Adrenal gland (tissue), 12 donors: ENCODE results near the gene CMTM1. TPM values are rescaled to one million over a fixed set of nuclear protein-coding genes. Genes with fewer than 3 reads are reported as not detected.
A peak's percentile ranks its signal among the peaks of the same experiment; 100 is the strongest.

Experiments
- DNase-seq, 7 donors: peaks; one replicate each; pipeline ENCODE4 v3.0.0-alpha.2; 2019 to 2020
- H3K27ac ChIP-seq, 5 donors: fragments of 200-600 bp; sonication (generic) in 4 of 5; 1 replicate in 3 of 5; 2 replicates in 2 of 5; pipeline versions ENCODE4 v1.5.1 to v1.8.0; 2016 to 2020; ENCODE audit warnings: mild to moderate bottlenecking in 1 of 5
- H3K27me3 ChIP-seq: fragments of 200-600 bp; 2 replicates; pipeline ENCODE4 v1.8.0; 2021
- H3K36me3 ChIP-seq, 2 donors: fragments of 200-600 bp; replicated peaks in 1 of 2; 1 replicate in 1 of 2; 2 replicates in 1 of 2; pipeline versions ENCODE4 v1.5.1 to v1.8.0; 2018 to 2022
- H3K4me1 ChIP-seq, 2 donors: fragments of 200-600 bp; replicated peaks in 1 of 2; 1 replicate in 1 of 2; 2 replicates in 1 of 2; pipeline versions ENCODE4 v1.5.1 to v1.8.0; 2018 to 2021
- H3K4me3 ChIP-seq, 4 donors: fragments of 200-600 bp; sonication (generic) in 3 of 4; one replicate each; pipeline ENCODE4 v1.5.1; 2016 to 2018
- H3K9me3 ChIP-seq, 3 donors: fragments of 200-600 bp; sonication (generic) in 1 of 3; replicated peaks in 1 of 3; 1 replicate in 2 of 3; 2 replicates in 1 of 3; pipeline versions ENCODE4 v1.5.1 to v1.8.0; 2016 to 2021
- POLR2A ChIP-seq, 2 donors: fragments of 450-650 bp; IDR thresholded peaks; one replicate each; pipeline ENCODE4 v1.6.1; 2017; ENCODE audit warnings: antibody characterized with exemption in 2 of 2, mild to moderate bottlenecking in 2 of 2, moderate library complexity in 1 of 2
- WGBS, 4 donors: extraction: QIAGEN DNeasy Blood & Tissue Kit in 2 of 4; methylation state at CpG; one replicate each; pipeline versions ENCODE4 v1.1.5 to v1.1.7; 2013 to 2017; 5-methylcytosine and 5-hydroxymethylcytosine counted together
- intact Hi-C, 2 donors: fragments of 100-400 bp; cut with DNase I; formaldehyde crosslinking; loops; one replicate each; pipeline versions ENCODE4 v1.14.1 to v1.15.0; 2022 to 2023
- polyA plus RNA-seq, 3 donors: library from polyadenylated mRNA; stranded (reverse); fragments of 200-250 nt in 2 of 3; fragments of 350-450 nt in 1 of 3; fragmentation: Illumina TruSeq in 1 of 3; extraction: RNeasy Lipid Tissue Mini Kit (QIAGEN cat#74804) in 1 of 3; gene quantifications; one replicate each; pipeline ENCODE4 v1.2.3, GENCODE V29; 2013 to 2014
- total RNA-seq, 9 donors: library from RNA; depleted of rRNA in 4 of 9; stranded (reverse); fragments of >200 nt in 4 of 9; fragments of 120-200 nt in 1 of 9; fragmentation: NEBNext Ultra II Directional in 1 of 9; extraction: Animal tissue kit (Norgen Biotek cat#: 25700) in 1 of 9; gene quantifications; one replicate each; pipeline versions ENCODE4 v1.1.0 to v1.2.4, GENCODE V29; 2013 to 2023
- TF ChIP-seq, protein P1 (sequence below), 6 experiments: fragments of 450-650 bp in 4 of 6; fragments of 200-600 bp in 2 of 6; sonication (generic) in 1 of 6; IDR thresholded peaks; 1 replicate in 5 of 6; 2 replicates in 1 of 6; pipeline versions ENCODE4 v1.5.1 to v1.8.0; 2016 to 2021; ENCODE audit warnings: antibody characterized with exemption in 6 of 6, mild to moderate bottlenecking in 2 of 6, moderate library complexity in 1 of 6
- donor health status: healthy with polysubstance abuse.
- donor health status: Bipolar disorder and iron deficiency.
- donor health status: DM: yes; HTN: yes; CAD: no.
- donor health status: DM: no; HTN: no; CAD: no.
- donor health status: DM: no; HTN: no; CAD: no.
- donor health status: DM: yes; HTN: yes; CAD: no.

CMTM1 gene
- total and polyA plus RNA-seq, 12 donors, result 0.34 to 9.1 (median 2.7) TPM; not detected in 1

GRCh38 chr16:66617010-66617434 lies 50.8 kb downstream of the CMTM1 start:
- WGBS, 4 donors, result 60 to 72% (median 66%) methylated on average over 2 of the region's 2 CpGs
- Histone ChIP-seq H3K9me3 (no peaks in the 10 kb centered on the region), H3K4me1 (peaks cover 12 to 30% of the 10 kb centered on the region in 2 donors), H3K36me3 (peaks cover 0 to 15% of the 10 kb centered on the region in 2 donors), H3K27ac (peak overlapping the region in 3 of 5 donors; percentile 54 to 76 (median 60)), H3K4me3 (no peak overlapping the region), H3K27me3 (no peaks in the 10 kb centered on the region)
- intact Hi-C loops, result no loop called here
- TF ChIP-seq, protein P1, sequence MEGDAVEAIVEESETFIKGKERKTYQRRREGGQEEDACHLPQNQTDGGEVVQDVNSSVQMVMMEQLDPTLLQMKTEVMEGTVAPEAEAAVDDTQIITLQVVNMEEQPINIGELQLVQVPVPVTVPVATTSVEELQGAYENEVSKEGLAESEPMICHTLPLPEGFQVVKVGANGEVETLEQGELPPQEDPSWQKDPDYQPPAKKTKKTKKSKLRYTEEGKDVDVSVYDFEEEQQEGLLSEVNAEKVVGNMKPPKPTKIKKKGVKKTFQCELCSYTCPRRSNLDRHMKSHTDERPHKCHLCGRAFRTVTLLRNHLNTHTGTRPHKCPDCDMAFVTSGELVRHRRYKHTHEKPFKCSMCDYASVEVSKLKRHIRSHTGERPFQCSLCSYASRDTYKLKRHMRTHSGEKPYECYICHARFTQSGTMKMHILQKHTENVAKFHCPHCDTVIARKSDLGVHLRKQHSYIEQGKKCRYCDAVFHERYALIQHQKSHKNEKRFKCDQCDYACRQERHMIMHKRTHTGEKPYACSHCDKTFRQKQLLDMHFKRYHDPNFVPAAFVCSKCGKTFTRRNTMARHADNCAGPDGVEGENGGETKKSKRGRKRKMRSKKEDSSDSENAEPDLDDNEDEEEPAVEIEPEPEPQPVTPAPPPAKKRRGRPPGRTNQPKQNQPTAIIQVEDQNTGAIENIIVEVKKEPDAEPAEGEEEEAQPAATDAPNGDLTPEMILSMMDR (IDR thresholded peaks at IDR 0.05), result no peak
- no peak for TF ChIP-seq POLR2A (IDR thresholded peaks at IDR 0.05)
- peak in 1 of 7 donors; percentile 30 for DNase-seq

- TF ChIP-seq POLR2A (IDR thresholded peaks at IDR 0.05), result no peak
- TF ChIP-seq, protein P1 (IDR thresholded peaks at IDR 0.05), result no peak
- no peak for DNase-seq
- Histone ChIP-seq H3K4me3 (no peak overlapping the region), H3K9me3 (no peaks in the 10 kb centered on the region), H3K36me3 (peaks cover 0 to 9% of the 10 kb centered on the region in 2 donors), H3K27ac (peak overlapping the region in 1 of 5 donors; percentile 76), H3K27me3 (no peaks in the 10 kb centered on the region), H3K4me1 (peaks cover 14 to 30% of the 10 kb centered on the region in 2 donors)
- WGBS, 4 donors, result 70 to 86% (median 83%) methylated on average over 7 of the region's 7 CpGs
- intact Hi-C loops, result no loop called here
Measured at GRCh38 chr16:66617728-66618127, 51.5 kb downstream of the CMTM1 start.

DNA sequence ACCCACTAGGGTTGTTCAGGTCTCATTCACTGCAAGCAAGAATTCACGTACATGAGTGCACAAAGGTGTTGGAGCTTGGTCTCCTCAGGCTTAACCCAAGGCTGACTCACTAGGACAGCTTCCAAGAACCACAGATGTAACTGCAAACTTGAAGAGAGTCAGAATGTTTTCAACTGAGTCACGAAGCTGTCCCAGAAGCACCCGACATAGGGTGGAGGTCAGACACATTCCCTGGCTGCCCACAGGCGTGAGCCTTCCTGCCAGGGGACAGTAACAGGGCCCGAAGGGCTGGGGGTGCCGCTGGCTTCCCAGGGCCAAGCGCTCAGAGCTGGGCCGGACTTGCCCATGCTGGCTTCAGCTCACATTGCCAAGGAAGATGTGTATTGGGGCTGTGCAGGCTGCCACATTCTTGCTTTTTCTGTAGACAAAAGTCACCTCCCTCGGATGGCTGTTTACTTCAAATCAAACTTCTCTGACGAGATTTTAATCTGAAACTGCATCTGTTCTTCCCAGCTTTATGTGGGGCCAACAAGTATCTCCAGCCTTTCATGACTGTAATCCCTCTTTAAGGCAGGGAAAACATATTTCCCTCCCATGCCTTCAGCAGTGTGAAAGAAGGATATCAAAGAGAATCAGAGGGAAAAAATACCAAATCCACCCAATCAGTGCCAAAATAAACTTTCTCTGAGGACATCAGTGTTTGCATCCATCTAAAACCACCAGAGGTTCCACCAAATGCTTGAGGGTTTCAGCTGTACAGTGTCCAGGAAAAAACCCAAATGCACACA lies 52.5 kb downstream of the CMTM1 start:
- no peaks in the 10 kb centered on the region for H3K27me3 ChIP-seq
- intact Hi-C loops, result no loop called here
- no peaks in the 10 kb centered on the region for H3K9me3 ChIP-seq
- H3K4me3 ChIP-seq, result no peak overlapping the region
- TF ChIP-seq, protein P1 (IDR thresholded peaks at IDR 0.05), result no peak
- peak in 1 of 2 donors; percentile 49 for TF ChIP-seq POLR2A (IDR thresholded peaks at IDR 0.05)
- peaks cover 21 to 32% of the 10 kb centered on the region in 2 donors for H3K4me1 ChIP-seq
- peak overlapping the region in 4 of 5 donors; percentile 21 to 76 (median 52) for H3K27ac ChIP-seq
- DNase-seq, result peak; percentile 57 to 84 (median 78)
- no peaks in the 10 kb centered on the region for H3K36me3 ChIP-seq
- WGBS, 4 donors, result 37 to 59% (median 50%) methylated on average over 8 to 10 of the region's 10 CpGs

GRCh38 chr16:66619534-66620428 lies 53.5 kb downstream of the CMTM1 start:
- no peak for TF ChIP-seq POLR2A (IDR thresholded peaks at IDR 0.05)
- TF ChIP-seq, protein P1 (IDR thresholded peaks at IDR 0.05), result no peak
- no peak overlapping the region for H3K27ac ChIP-seq
- H3K27me3 ChIP-seq, result no peaks in the 10 kb centered on the region
- no peaks in the 10 kb centered on the region for H3K9me3 ChIP-seq
- intact Hi-C loops, result no loop called here
- H3K4me1 ChIP-seq, result peaks cover 21 to 32% of the 10 kb centered on the region in 2 donors
- no peak overlapping the region for H3K4me3 ChIP-seq
- no peaks in the 10 kb centered on the region for H3K36me3 ChIP-seq
- DNase-seq, result no peak
- 79 to 90% (median 82%) methylated on average over 11 to 12 of the region's 12 CpGs for WGBS, 4 donors
